Hepatocyte (in vitro differentiated cells): ENCODE measurements around the gene REG1B.

ENCODE experiments used
- EZH2phosphoT487 ChIP-seq: fragments of 200-600 bp; sonication (generic); IDR thresholded peaks from one replicate; pipeline ENCODE4 v1.6.1; 2018; ENCODE audit warnings: antibody characterized with exemption, mild to moderate bottlenecking, low read depth, moderate library complexity; ENCODE audit not compliant: unreplicated experiment, severe bottlenecking
- TF ChIP-seq, protein P1 (sequence below): fragments of 200-600 bp; sonication (generic); IDR thresholded peaks from 2 replicates; pipeline ENCODE4 v1.5.1; 2016; ENCODE audit warnings: antibody characterized with exemption, mild to moderate bottlenecking; ENCODE audit not compliant: poor library complexity

DNA sequence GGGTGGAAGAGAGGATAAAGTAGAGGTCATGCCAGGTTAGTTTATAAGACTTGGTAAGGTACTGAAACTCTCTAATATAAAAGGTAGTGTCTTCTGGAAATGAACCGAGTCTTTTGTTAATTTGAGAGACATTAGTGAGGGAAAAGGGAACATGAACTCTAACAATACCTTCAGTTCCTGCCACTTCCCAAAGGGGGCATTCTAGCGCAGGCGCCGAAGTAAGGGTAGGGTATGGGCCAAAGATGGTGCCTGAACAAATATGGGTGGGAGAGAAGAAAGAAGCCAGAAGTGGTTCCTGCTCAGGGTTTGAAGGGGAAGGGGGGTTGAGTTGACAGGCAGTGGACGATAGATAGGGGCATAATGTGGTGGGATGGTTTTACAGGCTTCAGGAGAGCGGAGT, 10.1 kb upstream of the REG1B start:
- TF ChIP-seq, protein P1, sequence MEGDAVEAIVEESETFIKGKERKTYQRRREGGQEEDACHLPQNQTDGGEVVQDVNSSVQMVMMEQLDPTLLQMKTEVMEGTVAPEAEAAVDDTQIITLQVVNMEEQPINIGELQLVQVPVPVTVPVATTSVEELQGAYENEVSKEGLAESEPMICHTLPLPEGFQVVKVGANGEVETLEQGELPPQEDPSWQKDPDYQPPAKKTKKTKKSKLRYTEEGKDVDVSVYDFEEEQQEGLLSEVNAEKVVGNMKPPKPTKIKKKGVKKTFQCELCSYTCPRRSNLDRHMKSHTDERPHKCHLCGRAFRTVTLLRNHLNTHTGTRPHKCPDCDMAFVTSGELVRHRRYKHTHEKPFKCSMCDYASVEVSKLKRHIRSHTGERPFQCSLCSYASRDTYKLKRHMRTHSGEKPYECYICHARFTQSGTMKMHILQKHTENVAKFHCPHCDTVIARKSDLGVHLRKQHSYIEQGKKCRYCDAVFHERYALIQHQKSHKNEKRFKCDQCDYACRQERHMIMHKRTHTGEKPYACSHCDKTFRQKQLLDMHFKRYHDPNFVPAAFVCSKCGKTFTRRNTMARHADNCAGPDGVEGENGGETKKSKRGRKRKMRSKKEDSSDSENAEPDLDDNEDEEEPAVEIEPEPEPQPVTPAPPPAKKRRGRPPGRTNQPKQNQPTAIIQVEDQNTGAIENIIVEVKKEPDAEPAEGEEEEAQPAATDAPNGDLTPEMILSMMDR, result no peak
- TF ChIP-seq EZH2phosphoT487, result no peak
